HG03025 (cell line): ENCODE data around the gene DLL4.
"Not testable (repeated sequence)": the region's sequence is repeated elsewhere in the genome, so short reads cannot be mapped to it uniquely, and the experiment has no call there.

Experiments
- ATAC-seq: cut with Tn5 transposase; IDR thresholded peaks from one replicate; pipeline ENCODE4 v1.9.1; 2021; ENCODE audit warnings: mild to moderate bottlenecking, moderate library complexity; ENCODE audit not compliant: unreplicated experiment, low FRiP score

DLL4 gene

DNA sequence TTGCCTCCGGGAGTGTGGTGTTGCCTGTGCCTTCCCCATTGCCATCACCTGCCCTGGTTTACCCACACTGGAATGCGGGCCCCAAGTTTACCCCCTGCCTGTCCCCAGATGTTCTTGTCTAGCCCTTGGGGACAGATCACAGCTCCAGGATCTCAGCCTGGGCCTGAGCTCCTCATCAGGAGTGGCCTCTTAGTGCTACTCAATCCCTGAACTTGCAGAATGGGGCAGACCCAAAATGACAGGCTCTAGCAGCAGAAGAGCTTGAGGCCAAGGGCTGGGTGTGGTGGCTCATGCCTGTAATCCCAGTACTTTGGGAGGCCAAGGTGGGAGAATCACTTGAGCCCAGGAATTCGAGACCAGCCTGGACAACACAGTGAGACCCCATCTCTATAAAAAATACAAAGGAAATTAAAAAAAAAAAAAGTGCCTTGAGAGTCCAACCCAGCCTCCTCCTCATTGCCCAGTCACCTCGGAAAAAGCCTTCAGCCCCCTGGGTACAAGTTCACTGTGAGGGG is 28.0 kb downstream of the DLL4 start:
- ATAC-seq, result no peak

DNA sequence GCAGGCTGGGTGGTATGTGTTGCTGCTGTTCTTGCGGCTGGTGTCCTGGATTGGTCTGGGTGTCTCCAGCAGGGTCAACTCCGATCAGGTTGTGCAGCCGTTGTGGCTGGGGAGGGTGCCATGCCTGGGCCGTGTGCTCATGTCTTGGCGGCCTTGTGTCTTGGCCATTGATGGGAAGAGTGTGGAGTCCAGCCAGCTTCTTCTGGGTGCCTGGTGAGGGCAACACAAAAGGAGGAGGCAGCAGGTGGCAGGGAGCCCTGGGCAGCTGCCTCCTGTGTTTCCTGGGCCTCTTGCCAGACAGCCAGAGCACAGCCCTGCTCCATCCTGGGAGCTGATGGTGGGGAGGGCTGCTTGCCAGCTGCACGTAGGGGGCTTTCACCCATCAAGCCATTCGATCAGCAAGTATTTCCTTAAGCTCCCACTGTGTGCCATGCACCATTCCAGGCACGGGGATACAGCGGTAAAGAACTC is 28.5 kb downstream of the DLL4 start:
- no peak for ATAC-seq

DNA sequence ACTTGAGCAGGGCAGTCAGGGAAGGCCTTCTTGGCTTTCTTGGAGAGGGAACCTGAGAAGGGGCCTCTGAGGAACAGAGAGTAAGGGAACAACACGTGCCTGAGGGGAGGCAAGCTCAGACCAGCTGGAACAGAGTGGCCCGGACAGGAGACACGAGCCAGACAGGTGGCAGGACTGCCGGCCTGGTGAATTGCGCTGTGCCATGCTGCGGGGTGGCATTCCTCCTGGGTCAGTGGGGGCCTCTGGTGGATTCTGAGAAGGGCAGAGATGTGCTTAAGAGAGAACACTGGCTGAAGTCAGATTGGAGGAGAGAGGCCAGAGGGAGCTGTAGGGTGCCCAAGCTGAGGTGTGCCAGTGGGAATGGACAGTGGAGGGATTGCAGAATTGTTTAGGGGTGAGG is 29.0 kb downstream of the DLL4 start:
- no peak for ATAC-seq

DNA sequence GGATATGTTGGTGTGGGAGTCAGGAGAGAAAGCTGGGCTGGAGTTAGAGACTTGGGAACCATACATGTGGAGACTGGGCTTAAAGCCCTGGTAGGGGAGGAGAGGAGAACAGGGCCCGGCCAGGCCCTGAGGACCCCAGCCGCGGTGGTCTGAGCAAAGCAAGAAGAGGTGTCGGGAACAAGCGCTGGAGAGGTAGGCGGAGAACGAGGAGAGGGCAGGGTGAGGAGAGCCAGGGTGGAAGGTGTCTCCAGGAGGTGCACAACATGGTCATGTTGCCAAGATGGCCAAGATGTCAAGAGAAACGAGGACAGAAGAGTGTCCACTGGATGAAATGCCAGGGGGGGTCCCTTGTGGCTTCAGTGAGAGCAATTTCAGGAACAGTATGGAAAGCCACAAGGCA is 29.6 kb downstream of the DLL4 start:
- ATAC-seq, result no peak

DNA sequence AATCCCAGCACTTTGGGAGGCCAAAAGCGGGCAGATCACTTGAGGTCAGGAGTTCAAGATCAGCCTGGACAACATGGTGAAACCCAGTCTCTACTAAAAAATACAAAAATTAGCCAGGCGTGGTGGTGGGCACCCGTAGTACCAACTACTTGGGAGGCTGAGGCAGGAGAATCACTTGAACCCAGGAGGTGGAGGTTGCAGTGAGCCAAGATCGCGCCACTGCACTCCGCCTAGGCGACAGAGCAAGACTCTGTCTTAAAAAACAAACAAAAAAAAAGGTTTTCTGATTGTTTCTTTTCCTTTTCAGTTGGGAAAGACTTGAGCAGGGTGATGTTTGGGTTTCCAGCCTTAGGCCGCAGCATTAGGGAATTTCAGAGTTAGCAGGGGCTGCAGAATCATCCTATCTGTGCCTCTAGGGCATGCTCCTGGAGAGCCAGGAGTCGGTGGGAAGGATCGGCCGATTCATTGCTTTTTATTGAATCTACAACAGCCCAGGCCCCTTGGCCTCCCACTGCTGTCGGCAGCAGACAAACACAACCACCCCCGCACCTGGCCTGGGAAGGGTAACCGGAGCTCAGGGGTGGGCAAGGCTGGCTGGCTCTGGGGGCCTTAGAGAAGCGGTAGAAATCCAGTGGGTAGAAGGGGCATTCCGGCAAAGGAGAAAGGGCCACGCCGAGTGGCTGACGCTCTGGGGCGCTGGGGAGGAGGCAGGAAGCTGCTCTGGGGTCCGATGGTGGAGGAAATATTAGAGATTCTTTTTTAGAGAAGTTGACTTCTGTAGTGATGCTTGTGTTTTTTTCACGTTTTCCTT is 30.4 kb downstream of the DLL4 start:
- no peak for ATAC-seq

DNA sequence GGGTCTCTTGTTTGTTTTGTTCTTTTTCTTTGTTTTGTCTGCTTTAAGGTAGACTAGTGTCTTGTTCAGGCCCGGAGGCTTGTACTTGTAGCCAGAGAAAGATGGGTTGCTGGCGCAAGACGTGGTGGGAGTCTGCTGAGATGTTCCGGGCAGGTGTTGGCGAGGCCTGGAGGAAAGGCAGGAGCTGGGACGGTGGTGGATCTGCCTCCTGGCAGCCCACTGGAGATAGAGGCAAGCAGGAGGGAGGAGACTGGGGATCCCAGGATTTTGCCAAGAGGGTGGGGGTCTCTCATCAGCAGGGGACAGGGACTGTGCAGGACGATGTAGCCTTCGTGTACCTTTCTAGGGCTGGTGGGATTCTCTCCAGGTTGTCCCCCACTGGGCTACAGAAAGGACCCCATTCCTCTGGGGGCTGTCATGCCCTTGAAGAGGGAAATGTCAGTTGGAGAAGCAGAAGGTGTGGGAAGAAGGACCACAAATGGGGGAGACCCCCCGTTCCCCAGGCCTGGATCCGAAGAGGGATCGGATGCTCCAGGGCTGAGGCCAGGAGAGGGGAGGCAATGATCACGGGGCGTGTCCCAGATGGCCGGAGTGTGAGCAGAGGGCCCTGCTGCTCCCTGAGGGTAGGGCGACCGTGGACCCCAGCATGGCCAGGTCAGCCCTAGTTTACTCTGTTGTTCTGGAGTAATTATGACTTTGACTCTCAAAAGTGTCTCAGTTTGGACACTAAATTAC is 31.2 kb downstream of the DLL4 start:
- ATAC-seq, result no peak

DNA sequence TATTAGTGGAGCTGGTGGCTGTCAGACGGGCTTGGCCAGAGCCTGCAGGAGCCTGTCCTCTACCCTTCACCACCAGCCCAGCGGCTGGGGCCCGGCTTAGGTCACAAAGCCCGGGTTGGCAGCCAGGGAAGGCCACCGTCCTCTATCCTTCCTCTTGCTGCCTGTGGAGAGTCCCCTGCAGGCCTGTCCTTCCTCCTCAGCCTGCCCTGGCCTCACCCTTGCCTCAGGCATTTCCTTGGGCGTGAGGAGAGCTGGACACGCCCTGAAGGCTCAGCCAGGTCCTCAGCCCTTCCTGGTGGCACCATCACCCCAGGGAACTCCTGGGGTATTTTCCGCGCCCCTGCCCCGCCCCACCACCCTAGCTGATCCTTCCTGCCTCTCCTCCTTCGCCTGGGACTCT is 31.8 kb downstream of the DLL4 start:
- no peak for ATAC-seq

DNA sequence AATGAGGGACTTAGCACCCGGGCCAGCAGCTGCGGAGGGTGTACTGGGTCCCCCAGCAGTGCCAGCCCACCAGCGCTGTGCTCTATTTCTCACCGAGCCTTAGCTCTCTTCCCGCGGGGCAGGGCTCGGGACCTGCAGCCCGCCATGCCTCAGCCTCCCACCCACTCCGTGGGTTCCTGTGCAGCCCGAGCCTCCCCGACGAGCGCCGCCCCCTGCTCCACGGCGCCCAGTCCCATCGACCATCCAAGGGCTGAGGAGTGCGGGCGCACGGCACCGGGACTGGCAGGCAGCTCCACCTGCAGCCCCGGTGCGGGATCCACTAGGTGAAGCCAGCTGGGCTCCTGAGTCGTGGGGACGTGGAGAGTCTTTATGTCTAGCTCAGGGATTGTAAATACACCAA is 32.6 kb downstream of the DLL4 start:
- ATAC-seq, result not testable (repeated sequence)

DNA sequence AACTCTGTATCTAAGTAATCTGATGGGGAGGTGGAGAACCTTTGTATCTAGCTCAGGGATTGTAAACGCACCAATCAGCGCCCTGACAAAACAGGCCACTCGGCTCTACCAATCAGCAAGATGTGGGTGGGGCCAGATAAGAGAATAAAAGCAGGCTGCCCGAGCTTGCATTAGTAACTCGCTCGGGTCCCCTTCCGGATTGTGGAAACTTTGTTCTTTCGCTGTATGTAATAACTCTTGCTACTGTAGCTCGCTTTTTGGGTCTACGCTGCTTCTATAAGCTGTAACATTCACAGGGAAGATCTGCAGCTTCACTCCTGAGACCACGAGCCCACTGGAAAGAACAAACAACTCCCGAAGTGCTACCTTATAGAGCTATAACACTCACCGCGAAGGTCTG is 33.2 kb downstream of the DLL4 start:
- ATAC-seq, result not testable (repeated sequence)

DNA sequence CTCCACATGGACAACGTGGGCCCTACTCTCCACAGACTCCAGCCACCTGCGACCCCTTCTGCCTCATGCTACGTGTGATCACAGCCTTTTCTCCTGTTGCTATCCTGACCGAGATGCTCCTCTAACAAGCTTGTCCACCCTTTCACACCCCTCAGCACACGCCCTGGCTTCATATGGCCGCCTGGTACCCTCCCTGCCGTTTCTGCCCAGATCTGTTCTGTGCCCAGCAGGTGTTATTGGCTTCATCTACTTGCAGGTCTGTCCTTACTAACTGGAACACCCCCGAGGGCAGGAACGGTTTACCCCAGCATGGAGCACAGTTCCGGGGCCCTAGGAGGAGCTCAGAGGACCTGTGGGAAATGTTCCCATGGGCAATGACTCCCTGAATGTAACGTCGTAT is 34.1 kb downstream of the DLL4 start:
- ATAC-seq, result no peak

DNA sequence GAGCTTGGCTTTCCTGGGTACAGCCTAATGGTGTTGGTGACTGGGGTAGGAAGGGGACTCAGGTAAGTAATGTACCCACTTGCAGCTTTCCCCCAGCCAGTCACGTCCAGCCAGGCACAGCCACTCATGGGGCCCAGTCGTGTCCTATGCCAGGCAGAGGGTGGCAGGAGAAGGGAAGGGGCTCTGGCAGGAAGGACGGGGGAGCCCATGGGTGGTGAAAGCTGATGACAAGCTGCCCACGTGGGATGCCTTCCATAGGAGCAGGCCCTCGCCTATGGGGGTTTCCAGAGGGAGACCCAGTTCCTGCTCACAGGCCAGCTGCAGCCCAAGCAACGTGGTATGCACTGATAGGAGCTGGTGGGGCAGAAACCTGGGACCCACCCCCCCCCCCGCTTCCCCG is 34.9 kb downstream of the DLL4 start:
- no peak for ATAC-seq

DNA sequence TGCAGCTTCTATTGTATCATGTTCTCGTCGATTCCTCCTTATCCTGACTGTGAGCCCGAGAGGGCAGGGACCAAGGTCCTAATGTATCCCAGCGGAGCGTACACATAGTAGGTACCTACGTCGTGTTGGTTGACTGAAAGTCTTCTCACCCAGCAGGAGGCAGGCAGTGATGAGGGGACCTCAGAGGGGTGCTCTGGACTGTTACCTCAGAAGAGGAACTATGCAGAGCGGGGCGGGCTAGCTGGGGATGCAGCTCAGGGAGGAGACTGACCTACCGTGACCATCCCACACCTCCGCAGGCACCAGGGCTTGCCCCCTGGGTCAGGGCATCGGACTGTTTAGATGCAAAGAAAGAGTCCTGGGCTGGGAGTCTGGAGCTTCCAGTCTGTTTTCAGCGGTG is 35.5 kb downstream of the DLL4 start:
- ATAC-seq, result no peak

DNA sequence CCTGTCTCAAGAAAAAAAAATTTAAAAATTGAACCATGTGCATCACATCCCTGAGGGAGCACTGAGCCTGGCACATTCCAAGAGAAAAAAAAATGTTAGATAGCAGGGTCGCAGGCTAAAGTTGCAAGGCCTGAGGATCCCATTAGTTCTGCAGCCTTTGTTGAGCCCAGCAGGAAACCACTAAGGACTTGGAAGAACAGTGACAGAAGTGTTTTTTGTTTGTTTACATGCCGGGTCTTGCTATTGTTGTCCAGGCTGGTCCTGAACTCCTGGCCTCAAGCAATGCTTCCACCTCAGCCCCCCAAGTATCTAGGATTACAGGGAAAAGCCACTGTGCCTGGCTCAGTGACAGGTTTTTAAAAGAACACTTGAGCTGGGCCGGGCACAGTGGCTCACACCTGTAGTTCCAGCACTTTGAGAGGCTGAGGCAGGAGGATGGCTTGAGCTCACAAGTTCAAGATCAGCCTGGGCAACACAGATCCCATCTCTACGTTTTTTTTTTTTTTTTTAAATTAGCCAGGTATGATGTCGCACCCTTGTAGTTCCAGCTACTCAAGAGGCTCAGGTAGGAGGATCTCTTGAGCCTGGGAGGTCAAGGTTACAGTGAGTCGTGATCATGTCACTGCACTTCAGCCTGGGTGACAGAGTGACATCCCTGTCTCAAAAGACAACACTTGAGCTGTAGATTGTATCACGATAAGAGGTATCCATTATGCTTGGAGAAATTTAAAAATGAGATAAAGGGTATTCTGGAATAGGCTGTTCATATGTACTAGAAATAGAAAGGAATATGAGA is 39.3 kb downstream of the DLL4 start:
- ATAC-seq, result no peak

DNA sequence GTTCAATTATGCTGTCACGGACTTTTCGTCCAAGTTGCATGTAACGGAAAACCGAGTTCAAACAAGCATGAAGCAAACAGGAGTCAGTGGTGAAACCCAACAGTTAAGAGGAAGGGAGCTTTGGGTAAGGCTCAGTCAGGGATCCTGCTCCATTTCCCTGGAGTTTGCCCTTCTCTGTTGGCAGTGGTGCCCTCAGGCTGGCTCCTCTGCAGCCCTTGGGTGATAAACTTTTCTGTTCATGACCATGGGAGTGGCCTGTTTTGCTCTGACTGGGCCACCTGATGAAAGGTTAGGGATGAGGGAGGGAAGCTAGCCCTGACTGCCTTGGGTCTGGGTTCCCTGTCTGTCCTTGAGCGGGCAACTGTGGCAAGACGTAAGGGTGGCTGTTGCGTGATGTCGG is 40.2 kb downstream of the DLL4 start:
- ATAC-seq, result no peak

DNA sequence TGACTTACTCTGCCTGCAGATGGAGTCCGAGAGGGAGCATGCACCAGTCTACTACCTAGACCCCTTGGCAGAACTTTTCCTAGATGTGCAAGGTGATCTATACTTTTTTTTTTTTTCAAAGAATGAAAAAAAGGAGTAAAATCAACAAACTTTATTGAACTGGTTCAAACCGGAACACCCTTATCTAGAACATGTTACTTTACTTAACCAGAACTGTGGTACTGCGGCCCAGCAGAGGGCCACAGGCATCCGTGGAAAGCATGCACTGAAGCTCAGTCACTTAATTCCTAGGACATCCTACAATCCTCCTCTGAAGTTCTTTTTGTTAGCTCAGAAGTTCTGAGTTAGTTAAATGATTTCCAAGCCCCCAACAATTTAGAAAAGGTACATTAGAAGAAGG is 45.7 kb downstream of the DLL4 start:
- no peak for ATAC-seq

DNA sequence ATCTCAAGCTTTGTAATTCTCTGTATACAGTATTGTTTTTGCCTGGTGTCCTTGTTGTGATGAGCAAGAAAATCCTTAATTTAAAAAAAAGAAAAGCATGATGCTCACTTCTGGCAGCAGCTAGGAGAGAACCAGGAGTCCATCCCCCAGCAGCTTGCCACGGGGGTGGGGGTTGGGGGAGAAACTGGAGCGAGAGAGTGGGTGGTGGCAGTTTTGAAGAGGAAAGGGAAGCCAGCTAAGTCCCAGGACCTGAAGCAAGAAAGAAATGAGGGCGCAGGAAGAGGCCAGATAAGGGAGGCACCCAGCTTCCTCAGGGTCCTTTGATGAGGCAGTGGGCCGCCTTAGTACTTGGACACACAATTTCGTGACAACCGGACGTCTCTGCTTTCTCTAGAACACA is 47.7 kb downstream of the DLL4 start:
- ATAC-seq, result no peak

DNA sequence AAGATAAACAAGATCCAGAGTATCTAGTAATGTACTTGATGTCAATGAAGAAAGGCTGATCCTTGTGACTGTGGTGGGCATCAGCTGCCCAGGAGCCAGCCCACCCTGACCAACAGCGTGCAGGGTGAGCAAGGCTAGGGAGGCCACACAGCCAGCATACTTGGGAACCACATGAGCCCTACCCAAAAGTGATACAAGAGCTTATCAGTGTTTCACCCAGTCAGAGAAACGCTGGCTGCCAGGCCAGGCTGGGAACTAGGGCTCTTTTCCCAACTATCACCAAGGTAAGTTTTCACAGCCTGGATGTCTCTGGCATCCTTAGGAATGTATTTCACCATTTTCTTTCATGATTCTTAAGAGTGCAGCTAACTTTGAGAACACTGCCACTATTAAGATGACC is 49.0 kb downstream of the DLL4 start:
- ATAC-seq, result no peak

DNA sequence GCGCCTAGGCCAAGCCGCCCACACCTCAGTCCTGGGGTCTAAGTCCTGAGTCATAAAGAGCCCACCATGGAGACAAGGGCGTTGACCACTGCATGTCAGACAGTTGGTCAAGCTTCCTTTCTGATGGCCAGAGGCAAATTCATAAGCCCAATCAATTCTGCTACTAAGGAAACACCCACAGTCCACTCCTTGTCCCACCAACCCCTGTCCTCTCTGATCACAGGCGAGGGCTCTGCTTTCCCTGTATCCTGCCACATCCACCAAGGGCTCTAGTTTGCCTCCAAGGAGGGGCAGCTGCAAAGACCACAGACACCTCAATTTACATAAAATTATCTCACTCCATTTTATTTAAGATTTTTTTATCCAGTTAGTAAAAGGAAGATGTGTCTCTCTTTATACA is 49.4 kb downstream of the DLL4 start:
- ATAC-seq, result no peak

DNA sequence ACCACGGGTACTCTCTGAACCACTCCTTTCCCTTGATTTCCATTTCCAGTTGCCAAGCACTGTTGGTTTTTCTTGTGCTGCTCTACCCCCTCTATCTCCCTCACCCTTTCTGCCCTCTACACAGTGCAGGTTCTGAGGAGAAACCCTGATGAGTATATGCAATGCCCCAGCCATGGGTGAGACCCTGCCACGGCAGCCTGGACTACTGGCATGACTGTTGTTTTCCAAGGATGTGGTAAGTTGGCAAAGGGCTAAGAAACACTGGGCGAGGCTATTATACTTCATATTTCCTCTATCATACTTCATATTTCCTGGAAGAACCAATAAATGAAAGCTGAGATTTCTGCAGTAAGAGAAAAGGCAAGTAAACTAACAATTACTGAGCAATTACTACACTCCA is 52.0 kb downstream of the DLL4 start:
- no peak for ATAC-seq

DNA sequence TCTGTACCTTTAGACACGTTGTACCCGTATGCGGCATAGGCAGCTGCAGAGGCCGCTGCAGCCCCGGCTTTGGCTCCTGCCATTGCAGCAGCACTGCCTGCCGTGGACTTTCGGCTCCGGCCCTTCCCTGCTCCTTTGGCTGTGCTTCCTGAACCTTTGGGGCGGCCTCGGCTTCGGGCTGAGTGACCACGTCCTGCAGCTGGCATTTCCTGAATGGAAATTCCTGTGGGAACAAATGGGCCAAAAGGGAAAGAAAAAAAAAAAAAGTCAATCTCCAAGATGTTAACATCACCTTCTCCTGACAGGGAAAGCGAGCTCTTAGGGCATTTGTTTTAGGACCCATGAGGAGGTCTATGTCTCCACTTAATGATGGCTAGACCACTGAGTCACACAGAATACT is 53.7 kb downstream of the DLL4 start:
- ATAC-seq, result no peak

DNA sequence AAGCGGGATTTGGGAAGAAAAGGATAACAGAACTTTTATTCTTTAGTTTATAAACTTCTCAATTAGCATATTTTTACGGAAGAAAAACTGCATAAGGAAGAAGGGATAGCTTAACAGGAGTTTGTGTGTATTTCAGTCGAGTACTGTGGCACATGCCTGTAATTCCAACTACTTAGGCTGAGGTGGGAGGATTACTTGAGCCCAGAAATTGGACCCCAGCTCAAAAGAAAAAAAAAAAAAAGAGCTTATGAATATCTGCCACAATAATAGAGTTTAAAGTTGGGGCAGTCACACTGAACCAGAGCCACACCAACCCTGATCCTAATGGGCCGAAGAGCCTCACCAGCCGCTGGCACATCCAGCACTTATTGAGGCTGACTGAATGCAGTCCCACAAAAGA is 55.3 kb downstream of the DLL4 start:
- ATAC-seq, result no peak
